Aorta (tissue), 5 donors: Measurements from ENCODE around the gene LOXHD1. TPM values are rescaled to one million over a fixed set of nuclear protein-coding genes. Genes with fewer than 3 reads are reported as not detected.

ENCODE experiments used
- ATAC-seq: fragments of 200-7000 bp; cut with Tn5 transposase; one replicate; pipeline ENCODE4 v1.9.1; 2022; ENCODE audit warnings: moderate library complexity; ENCODE audit not compliant: low FRiP score
- DNase-seq, 2 donors: peaks; one replicate each; pipeline ENCODE4 v3.0.0-alpha.2; 2020
- H3K27ac ChIP-seq, 2 donors: one replicate each; pipeline ENCODE4 v1.5.1; 2013; ENCODE audit warnings: low read length in 2 of 2, mild to moderate bottlenecking in 2 of 2, moderate library complexity in 2 of 2, control low read depth in 1 of 2, inconsistent platforms in 1 of 2, low read depth in 1 of 2
- H3K27me3 ChIP-seq, 2 donors: one replicate each; pipeline ENCODE4 v1.6.1; 2013; ENCODE audit warnings: control low read depth in 1 of 2, low read length in 1 of 2, mild to moderate bottlenecking in 1 of 2, moderate library complexity in 1 of 2; ENCODE audit not compliant: insufficient read depth in 2 of 2, control insufficient read depth in 1 of 2
- H3K36me3 ChIP-seq, 2 donors: one replicate each; pipeline ENCODE4 v1.6.1; 2013; ENCODE audit warnings: control low read depth in 1 of 2, low read length in 1 of 2, mild to moderate bottlenecking in 1 of 2; ENCODE audit not compliant: insufficient read depth in 2 of 2, control insufficient read depth in 1 of 2
- H3K4me1 ChIP-seq, 2 donors: one replicate each; pipeline ENCODE4 v1.6.1; 2013; ENCODE audit warnings: low read length in 2 of 2, control low read depth in 1 of 2, mild to moderate bottlenecking in 1 of 2, moderate library complexity in 1 of 2; ENCODE audit not compliant: insufficient read depth in 2 of 2, control insufficient read depth in 1 of 2
- H3K4me3 ChIP-seq, 2 donors: one replicate each; pipeline ENCODE4 v1.5.1; 2013; ENCODE audit warnings: low read length in 2 of 2, control low read depth in 1 of 2, mild to moderate bottlenecking in 1 of 2
- H3K9me3 ChIP-seq: one replicate; pipeline ENCODE4 v1.6.1; 2013; ENCODE audit warnings: mild to moderate bottlenecking, low read length; ENCODE audit not compliant: control insufficient read depth
- WGBS, 2 donors: extraction: QIAGEN DNeasy Blood & Tissue Kit; methylation state at CpG; one replicate each; pipeline ENCODE4 v1.1.7; 2013; 5-methylcytosine and 5-hydroxymethylcytosine counted together
- intact Hi-C, 2 donors: fragments of 100-400 bp; cut with DNase I; formaldehyde crosslinking; loops; one replicate each; pipeline versions ENCODE4 v1.14.2 to v1.15.0; 2022
- polyA plus RNA-seq, 2 donors: library from polyadenylated mRNA; stranded (reverse); fragments of 200-250 nt; gene quantifications; one replicate each; pipeline ENCODE4 v1.2.3, GENCODE V29; 2013
- total RNA-seq, 2 donors: library from RNA; stranded (reverse); fragmentation: NEBNext Ultra II Directional; extraction: Animal tissue kit (Norgen Biotek cat#: 25700); gene quantifications; one replicate each; pipeline ENCODE4 v1.2.1, GENCODE V29; 2021
- donor health status: healthy with polysubstance abuse.
- donor health status: Bipolar disorder and iron deficiency.
- donor health status: DM: no; HTN: no; CAD: no.
- donor health status: DM: no; HTN: no; CAD: no.
- donor health status: DM: yes; HTN: yes; CAD: no.

The LOXHD1 gene
- total and polyA plus RNA-seq, 4 donors: 0.16 to 1.0 TPM; not detected in 2

DNA sequence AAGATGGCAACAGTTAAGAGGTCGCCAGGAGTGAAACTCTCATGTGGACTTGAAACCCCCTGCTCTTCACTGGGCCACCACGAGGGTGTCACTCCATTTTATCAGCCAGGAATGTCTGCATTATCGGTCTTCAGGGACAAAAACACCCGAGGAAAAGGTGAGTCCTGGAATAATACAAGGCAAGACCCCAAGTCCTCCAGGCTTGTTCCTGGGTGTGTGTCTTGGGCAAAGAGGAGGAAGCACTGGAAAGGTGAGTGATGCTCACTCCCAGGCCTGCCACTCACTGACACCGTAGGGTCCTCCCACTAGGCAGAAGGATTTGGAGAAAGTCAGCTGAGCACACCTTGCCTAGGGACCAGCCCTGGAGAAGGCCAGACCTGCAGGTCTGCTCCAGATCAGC is 86.9 kb downstream of the LOXHD1 start:
- no peaks in the 10 kb centered on the region for H3K36me3 ChIP-seq
- no peak overlapping the region for H3K27ac ChIP-seq
- intact Hi-C loops: no loop called here
- H3K4me1 ChIP-seq: no peaks in the 10 kb centered on the region
- no peaks in the 10 kb centered on the region for H3K27me3 ChIP-seq
- no peak for DNase-seq
- WGBS, 2 donors: 71 to 78% methylated on average over 5 of the region's 5 CpGs
- no peak overlapping the region for H3K4me3 ChIP-seq
- no peak for ATAC-seq
- H3K9me3 ChIP-seq: no peaks in the 10 kb centered on the region

DNA sequence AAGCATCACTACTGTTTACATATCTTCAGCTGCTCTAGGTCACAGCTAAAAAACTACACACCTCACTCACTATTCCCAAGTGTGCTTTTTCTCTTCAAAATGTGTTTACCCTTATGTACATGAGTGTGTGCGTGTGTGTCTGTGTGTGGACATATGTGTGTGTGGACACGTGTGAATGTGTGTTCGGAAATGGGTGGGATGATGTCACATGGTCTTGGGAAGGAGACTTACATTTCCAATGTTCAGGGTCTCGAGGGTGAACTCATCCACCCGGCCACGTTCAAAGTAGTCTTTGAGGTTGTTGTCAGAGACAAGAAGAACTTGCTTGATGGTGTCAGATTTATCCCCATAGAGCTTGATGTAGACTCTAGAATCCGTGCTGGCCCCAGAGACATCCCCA is 87.8 kb downstream of the LOXHD1 start:
- 68 to 70% methylated on average over 7 of the region's 7 CpGs for WGBS, 2 donors
- no peak for ATAC-seq
- no peak for DNase-seq

DNA sequence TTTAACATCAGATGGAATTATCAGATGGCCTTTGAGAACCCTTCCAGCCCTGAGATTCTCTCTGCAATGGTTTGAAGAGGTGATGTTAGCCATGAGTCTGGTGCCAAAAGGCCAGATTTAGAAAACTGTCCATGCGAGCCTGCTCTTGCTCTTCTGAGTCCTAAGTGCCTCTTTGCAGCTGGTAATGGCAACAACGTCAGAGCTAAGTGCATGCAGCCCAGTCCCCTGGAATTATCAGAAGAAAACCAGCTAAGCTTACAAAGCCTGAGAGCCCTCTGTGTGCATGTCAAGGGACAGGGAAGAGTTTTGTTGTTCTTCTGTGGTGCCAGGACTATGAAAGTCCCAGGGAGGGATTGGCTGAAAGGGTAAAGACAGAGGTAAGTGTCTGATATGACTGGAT is 89.8 kb downstream of the LOXHD1 start:
- Histone ChIP-seq H3K27ac (no peak overlapping the region), H3K4me1 (no peaks in the 10 kb centered on the region), H3K36me3 (no peaks in the 10 kb centered on the region), H3K4me3 (no peak overlapping the region), H3K27me3 (peaks cover 0 to 2% of the 10 kb centered on the region in 2 donors), H3K9me3 (no peaks in the 10 kb centered on the region)
- intact Hi-C loops: no loop called here
- DNase-seq: no peak
- no peak for ATAC-seq
- 50 to 55% methylated on average over 2 of the region's 2 CpGs for WGBS, 2 donors

More for the DNA sequence above, 87.8 kb downstream of the LOXHD1 start:
- no peaks in the 10 kb centered on the region for H3K4me1 ChIP-seq
- intact Hi-C loops: no loop called here
- no peaks in the 10 kb centered on the region for H3K36me3 ChIP-seq
- H3K27me3 ChIP-seq: no peaks in the 10 kb centered on the region
- H3K9me3 ChIP-seq: no peaks in the 10 kb centered on the region
- H3K27ac ChIP-seq: no peak overlapping the region
- no peak overlapping the region for H3K4me3 ChIP-seq

DNA sequence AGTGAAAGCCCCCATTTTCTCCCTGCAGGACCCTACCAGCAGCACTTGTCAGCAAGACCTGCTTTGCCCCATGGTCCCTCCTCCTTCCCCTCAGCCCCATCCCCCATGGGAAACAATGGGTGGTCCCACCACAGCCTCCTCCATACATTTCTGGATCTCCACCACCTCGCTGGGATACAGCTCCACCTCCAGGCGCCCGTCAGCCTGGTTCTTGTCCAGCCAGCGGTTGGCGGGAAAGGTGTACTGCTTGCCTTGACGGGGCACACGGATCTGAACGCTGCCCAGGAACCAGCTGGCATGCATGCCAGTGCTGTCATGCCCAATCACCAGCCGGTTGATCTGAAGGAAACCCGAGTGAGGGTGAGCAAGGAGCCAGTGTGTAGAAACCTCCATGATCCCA is 90.9 kb downstream of the LOXHD1 start:
- intact Hi-C loops: no loop called here
- WGBS, 2 donors: 76 to 83% methylated on average over 10 of the region's 10 CpGs
- DNase-seq: no peak

DNA sequence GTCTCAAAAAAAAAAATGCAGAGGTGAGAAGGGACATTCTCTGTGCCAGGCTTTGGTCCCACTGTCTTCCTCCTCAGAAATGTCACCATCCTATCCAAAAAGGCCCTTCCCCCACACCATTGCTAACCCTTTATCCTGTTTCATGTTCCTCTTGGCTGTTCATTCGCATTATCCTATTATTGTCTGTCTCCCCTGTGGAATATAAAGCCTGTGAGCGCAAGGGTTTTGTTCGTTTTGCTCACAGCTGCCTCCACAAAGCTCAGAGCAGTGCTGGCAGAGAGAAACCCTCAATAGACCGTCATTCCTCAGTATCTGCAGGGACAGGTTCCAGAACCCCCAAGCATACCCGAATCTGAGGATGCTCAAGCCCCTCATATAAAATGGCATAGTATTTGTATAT is 91.8 kb downstream of the LOXHD1 start:
- DNase-seq: no peak
- H3K9me3 ChIP-seq: no peaks in the 10 kb centered on the region
- no peak overlapping the region for H3K27ac ChIP-seq
- intact Hi-C loops: no loop called here
- ATAC-seq: no peak
- no peaks in the 10 kb centered on the region for H3K36me3 ChIP-seq
- no peak overlapping the region for H3K4me3 ChIP-seq
- no peaks in the 10 kb centered on the region for H3K4me1 ChIP-seq
- H3K27me3 ChIP-seq: peaks cover 0 to 2% of the 10 kb centered on the region in 2 donors
- 73 to 74% methylated on average over 5 of the region's 5 CpGs for WGBS, 2 donors

More for the DNA sequence above, 90.9 kb downstream of the LOXHD1 start:
- H3K27me3 ChIP-seq: peaks cover 0 to 2% of the 10 kb centered on the region in 2 donors
- H3K9me3 ChIP-seq: no peaks in the 10 kb centered on the region
- no peak overlapping the region for H3K27ac ChIP-seq
- no peak for ATAC-seq
- H3K36me3 ChIP-seq: no peaks in the 10 kb centered on the region
- no peak overlapping the region for H3K4me3 ChIP-seq
- H3K4me1 ChIP-seq: no peaks in the 10 kb centered on the region

DNA sequence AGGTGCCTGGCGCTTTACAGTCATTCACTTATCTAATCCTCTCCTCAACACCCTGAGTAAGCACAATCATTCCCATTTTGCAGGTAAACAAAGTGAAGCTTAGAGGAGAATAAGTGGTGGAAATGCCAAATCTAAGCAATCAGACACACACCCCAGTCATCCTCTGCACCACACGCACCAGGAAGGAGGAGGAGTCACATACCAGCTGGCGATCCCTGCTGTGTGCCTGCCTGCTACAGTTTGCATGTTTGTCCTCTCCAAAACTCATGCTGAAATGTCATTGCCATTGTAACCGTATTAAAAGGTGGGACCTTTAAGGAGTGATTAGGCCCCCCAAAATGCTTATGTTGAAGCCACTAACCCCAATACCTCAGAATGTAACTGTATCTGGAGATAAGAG is 93.7 kb downstream of the LOXHD1 start:
- Histone ChIP-seq H3K27me3 (peaks cover 0 to 2% of the 10 kb centered on the region in 2 donors), H3K4me3 (no peak overlapping the region), H3K4me1 (no peaks in the 10 kb centered on the region), H3K36me3 (no peaks in the 10 kb centered on the region), H3K9me3 (no peaks in the 10 kb centered on the region), H3K27ac (no peak overlapping the region)
- no peak for DNase-seq
- intact Hi-C loops: no loop called here
- 35 to 44% methylated on average over 4 of the region's 4 CpGs for WGBS, 2 donors
- ATAC-seq: no peak

DNA sequence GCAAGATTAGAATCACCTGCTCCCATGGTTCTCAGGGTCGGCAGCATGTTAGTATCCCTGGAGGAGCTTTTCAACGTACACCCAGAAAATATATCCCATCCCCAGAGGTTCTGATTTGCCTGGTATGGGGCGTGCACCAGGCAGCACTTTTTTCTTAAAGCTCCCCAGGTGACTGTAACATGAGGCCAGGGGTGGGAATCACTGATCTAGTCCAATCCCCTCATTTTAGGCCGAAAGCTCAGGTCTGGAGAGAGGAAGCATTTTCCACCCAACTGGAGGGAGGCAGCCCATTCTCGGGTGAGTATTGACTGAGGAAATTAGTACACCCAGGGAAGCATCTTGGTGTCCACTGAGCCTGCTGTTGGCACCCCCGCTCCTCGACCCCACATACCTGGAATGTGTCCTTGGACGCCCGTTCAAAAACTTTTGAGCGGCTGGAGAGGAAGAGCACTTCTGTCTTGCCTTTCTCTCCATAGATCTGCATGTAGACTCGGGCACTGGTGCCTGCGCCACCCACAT is 94.3 kb downstream of the LOXHD1 start:
- DNase-seq (no peak), ATAC-seq (no peak)
- H3K9me3 ChIP-seq: no peaks in the 10 kb centered on the region
- no peaks in the 10 kb centered on the region for H3K4me1 ChIP-seq
- no peak overlapping the region for H3K27ac ChIP-seq
- 70 to 76% methylated on average over 12 of the region's 12 CpGs for WGBS, 2 donors
- H3K27me3 ChIP-seq: peaks cover 0 to 2% of the 10 kb centered on the region in 2 donors
- no peak overlapping the region for H3K4me3 ChIP-seq
- no peaks in the 10 kb centered on the region for H3K36me3 ChIP-seq
- intact Hi-C loops: no loop called here

DNA sequence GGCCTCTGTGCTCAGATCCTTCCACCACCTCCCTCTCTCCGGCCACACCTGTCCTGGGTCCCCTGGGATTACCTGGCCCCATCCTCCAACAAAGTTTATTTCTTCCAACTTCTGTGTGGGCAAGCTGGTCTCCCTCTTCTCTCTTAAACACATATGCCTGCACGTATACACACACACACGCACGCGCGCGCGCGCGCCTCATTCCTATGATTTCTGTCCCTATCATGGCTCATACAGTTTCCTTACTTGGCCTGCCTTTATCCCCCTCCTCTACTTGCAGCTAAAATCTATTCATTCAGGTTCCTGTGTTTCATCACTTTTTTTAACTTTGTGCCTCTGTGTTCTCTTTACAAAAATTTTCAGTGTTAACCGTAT is 96.4 kb downstream of the LOXHD1 start:
- DNase-seq (no peak), ATAC-seq (no peak)
- no peaks in the 10 kb centered on the region for H3K9me3 ChIP-seq
- H3K4me1 ChIP-seq: no peaks in the 10 kb centered on the region
- no peaks in the 10 kb centered on the region for H3K36me3 ChIP-seq
- WGBS, 2 donors: 96% methylated on average over 11 of the region's 11 CpGs
- no peak overlapping the region for H3K4me3 ChIP-seq
- no peak overlapping the region for H3K27ac ChIP-seq
- H3K27me3 ChIP-seq: peaks cover 0 to 2% of the 10 kb centered on the region in 2 donors
- intact Hi-C loops: no loop called here

DNA sequence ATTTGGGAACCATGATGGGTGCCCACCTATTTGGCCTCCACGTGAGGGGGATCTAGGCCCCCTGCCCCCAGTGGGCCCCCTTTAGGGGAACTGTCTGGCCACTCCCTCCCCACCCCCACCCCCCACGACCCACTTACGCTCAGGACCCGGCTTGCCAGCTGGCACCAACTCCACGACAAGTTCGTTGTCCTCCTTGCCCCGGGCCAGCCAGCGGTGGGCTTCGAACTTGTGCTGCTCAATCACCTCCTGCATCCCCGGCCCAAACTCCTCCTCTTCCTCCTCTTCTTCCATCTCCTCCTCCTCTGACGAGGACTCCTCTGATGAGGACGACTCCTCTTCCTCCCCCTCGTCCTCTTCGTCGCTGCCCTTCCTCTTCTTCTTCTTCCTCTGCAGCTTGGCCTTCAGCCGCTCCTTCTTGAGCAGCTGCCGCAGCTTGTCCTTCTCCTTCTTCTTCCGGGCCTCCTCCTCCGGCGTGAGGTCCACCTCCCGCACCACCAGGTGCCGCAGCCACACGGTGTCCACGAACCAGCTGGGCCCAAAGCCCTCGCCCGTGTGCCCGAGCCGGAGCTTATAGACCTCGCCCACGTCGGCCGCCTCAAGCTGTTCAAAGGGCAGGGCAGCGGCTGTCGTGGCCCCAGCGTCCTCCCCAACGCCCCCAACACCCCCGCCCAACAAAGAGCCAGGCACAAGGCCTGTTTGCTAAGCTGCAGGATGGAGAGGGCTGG is 96.9 kb downstream of the LOXHD1 start:
- Histone ChIP-seq H3K4me1 (no peaks in the 10 kb centered on the region), H3K9me3 (no peaks in the 10 kb centered on the region), H3K27me3 (peaks cover 0 to 2% of the 10 kb centered on the region in 2 donors), H3K27ac (no peak overlapping the region), H3K4me3 (no peak overlapping the region), H3K36me3 (no peaks in the 10 kb centered on the region)
- WGBS, 2 donors: 88 to 90% methylated on average over 37 of the region's 37 CpGs
- no peak for DNase-seq
- ATAC-seq: no peak
- intact Hi-C loops: no loop called here
